NCI-H2196 treated with DMSO at 0.1 percent for 48 hours (cell line): ENCODE measurements around the gene CCDC154.

Experiments used
- DNase-seq: peaks from one replicate; lab custom pipeline; 2025; ENCODE audit not compliant: unreplicated experiment; lab: John Stamatoyannopoulos, UW

Gene CCDC154

DNA sequence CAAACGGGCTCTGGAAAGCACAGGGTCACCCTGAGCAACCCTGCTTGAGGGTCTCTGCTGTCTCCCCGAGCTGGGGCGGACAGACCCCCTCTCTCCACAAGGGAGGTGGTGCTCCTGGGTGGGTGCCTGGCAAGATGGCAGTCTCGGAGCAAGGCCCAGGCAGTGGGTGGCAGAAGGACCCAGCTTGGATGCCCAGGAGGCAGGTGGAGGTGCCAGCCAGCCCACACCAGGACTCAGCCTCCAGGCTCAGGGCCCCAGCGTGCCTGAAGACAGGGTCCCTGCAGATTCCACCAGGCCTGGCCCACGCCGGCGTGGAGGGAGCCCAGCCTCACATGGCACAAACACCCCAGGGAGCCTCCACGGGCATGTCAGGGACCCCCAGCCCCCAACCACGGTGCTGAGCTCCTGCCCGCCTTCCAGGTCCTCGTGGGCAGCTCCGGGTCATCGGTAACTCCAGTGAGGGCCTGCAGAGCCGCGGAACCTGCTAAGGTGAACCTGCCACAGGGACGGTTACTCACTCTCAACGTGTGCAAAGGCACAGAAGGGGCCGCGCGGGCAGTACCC lies 50.7 kb downstream of the CCDC154 start:
- DNase-seq, result no peak

DNA sequence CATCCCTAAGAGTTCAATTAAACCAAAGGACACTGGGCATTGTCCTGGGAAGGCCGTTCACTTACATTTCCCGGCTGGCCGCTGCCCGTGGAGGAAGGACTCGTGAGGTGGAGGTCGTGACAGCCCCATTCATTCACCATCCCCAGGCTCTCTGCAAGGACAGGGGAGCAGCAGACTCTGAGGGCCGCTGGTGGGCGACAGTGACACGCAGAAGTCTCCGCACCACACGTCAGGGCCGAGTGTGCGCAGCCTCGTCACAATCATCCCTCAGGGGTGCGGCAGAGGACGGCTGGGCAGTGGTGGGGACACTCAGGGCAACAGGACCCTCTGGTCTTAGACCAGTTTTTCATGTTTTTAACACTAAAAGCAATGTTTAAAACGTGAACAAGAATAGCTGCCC lies 51.5 kb downstream of the CCDC154 start:
- DNase-seq, result no peak

GRCh38 chr16:1390239-1390779 lies 54.0 kb downstream of the CCDC154 start:
- no peak for DNase-seq

GRCh38 chr16:1389762-1390161 lies 54.6 kb downstream of the CCDC154 start:
- no peak for DNase-seq

DNA sequence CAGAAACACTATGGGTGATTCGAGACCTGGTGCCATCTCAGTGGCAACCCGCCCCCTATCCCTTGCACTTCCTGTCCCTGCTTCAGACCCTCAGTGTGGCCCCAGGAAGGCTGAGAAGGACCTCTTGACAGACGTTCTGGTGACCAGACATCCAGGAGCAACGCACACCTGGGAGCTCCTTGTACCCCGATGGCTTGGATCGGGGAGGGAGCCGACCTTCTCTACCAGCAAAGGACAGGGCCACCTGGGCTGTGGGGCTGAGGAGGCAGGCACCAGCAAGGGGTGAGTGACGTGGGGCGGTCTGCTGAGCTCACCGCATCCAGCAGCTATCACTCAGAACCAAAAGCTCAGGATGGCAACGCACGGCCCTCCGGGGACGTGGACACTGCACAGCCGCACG lies 57.0 kb downstream of the CCDC154 start:
- no peak for DNase-seq

- no peak for DNase-seq
Measured at GRCh38 chr16:1385232-1385631, 59.1 kb downstream of the CCDC154 start.
